ENCODE measurements around the gene SMARCA2. TPM values are rescaled to one million over a fixed set of nuclear protein-coding genes. Genes with fewer than 3 reads are reported as not detected.

Gene SMARCA2
- total and polyA plus RNA-seq, 9 of the 15 experiments (the other 6 are each of a cell fraction or from before 2014, with no cell fraction given) = 8.0 to 34.8 (median 25.5) TPM

DNA sequence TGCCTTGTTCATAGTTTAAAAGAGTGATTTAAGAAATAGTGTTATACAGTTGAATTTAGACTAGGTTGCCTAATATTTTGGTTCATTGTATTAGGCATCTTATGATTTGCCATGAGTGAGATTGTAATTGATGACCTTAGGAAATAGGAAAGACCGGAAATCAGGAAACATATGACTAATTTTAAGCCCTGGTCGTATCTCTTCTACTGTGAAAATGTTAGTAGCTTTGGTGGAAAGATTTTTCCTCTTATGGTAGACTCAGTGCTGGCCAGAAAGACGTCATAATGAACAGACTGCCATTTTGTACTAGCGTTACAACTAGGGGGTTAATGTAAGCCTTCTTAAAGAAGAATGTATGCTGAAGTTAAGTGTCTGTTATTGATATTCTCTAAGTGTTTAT is 21.7 kb downstream of the SMARCA2 start (continued):
- no peak for TF ChIP-seq NR4A1 (CRISPR knock-in tag; IDR thresholded peaks at IDR 0.05)
- no peak for TF ChIP-seq NR4A1 (tag; IDR thresholded peaks at IDR 0.05)
- TF ChIP-seq, protein P1, sequence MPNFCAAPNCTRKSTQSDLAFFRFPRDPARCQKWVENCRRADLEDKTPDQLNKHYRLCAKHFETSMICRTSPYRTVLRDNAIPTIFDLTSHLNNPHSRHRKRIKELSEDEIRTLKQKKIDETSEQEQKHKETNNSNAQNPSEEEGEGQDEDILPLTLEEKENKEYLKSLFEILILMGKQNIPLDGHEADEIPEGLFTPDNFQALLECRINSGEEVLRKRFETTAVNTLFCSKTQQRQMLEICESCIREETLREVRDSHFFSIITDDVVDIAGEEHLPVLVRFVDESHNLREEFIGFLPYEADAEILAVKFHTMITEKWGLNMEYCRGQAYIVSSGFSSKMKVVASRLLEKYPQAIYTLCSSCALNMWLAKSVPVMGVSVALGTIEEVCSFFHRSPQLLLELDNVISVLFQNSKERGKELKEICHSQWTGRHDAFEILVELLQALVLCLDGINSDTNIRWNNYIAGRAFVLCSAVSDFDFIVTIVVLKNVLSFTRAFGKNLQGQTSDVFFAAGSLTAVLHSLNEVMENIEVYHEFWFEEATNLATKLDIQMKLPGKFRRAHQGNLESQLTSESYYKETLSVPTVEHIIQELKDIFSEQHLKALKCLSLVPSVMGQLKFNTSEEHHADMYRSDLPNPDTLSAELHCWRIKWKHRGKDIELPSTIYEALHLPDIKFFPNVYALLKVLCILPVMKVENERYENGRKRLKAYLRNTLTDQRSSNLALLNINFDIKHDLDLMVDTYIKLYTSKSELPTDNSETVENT (CRISPR knock-in tag; IDR thresholded peaks at IDR 0.05) = no peak
- TF ChIP-seq, protein P2, sequence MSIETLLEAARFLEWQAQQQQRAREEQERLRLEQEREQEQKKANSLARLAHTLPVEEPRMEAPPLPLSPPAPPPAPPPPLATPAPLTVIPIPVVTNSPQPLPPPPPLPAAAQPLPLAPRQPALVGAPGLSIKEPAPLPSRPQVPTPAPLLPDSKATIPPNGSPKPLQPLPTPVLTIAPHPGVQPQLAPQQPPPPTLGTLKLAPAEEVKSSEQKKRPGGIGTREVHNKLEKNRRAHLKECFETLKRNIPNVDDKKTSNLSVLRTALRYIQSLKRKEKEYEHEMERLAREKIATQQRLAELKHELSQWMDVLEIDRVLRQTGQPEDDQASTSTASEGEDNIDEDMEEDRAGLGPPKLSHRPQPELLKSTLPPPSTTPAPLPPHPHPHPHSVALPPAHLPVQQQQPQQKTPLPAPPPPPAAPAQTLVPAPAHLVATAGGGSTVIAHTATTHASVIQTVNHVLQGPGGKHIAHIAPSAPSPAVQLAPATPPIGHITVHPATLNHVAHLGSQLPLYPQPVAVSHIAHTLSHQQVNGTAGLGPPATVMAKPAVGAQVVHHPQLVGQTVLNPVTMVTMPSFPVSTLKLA (conservative IDR thresholded peaks at IDR 0.05) = no peak
- TF ChIP-seq, protein P3, sequence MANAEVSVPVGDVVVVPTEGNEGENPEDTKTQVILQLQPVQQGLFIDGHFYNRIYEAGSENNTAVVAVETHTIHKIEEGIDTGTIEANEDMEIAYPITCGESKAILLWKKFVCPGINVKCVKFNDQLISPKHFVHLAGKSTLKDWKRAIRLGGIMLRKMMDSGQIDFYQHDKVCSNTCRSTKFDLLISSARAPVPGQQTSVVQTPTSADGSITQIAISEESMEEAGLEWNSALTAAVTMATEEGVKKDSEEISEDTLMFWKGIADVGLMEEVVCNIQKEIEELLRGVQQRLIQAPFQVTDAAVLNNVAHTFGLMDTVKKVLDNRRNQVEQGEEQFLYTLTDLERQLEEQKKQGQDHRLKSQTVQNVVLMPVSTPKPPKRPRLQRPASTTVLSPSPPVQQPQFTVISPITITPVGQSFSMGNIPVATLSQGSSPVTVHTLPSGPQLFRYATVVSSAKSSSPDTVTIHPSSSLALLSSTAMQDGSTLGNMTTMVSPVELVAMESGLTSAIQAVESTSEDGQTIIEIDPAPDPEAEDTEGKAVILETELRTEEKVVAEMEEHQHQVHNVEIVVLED (CRISPR knock-in tag; IDR thresholded peaks at IDR 0.05) = no peak
- TF ChIP-seq HMG20A (CRISPR knock-in tag; conservative IDR thresholded peaks at IDR 0.05) = no peak

All from K562 (cell line).